Loucy (cell line): Measurements from ENCODE around the gene C16orf86.

ENCODE experiments used
- CTCF ChIP-seq: fragments of 200-600 bp; sonication (generic); conservative IDR thresholded peaks from 2 replicates; pipeline ENCODE4 v1.5.1; 2014; ENCODE audit warnings: mild to moderate bottlenecking, antibody characterized with exemption, low read length
- EZH2phosphoT487 ChIP-seq: fragments of 200-600 bp; IDR thresholded peaks from 2 replicates; pipeline ENCODE4 v1.6.1; 2018; ENCODE audit warnings: antibody characterized with exemption, mild to moderate bottlenecking, moderate library complexity, borderline replicate concordance

- TF ChIP-seq EZH2phosphoT487 (no peak), CTCF (no peak)
These were observed 40.6 kb downstream of the C16orf86 start for GRCh38 chr16:67707210-67707609.
